Gastrocnemius medialis (tissue), 4 donors: ENCODE measurements around the gene CACNA1A.

ENCODE experiments used
- POLR2A ChIP-seq, 2 donors: fragments of 450-650 bp; IDR thresholded peaks; one replicate each; pipeline ENCODE4 v1.6.1; 2017; ENCODE audit warnings: antibody characterized with exemption in 2 of 2, mild to moderate bottlenecking in 2 of 2, moderate library complexity in 2 of 2
- TF ChIP-seq, protein P1 (sequence below), 5 experiments: fragments of 450-650 bp in 3 of 5; fragments of 200-600 bp in 2 of 5; sonication (generic) in 2 of 5; IDR thresholded peaks in 4 of 5; conservative IDR thresholded peaks in 1 of 5; 1 replicate in 4 of 5; 2 replicates in 1 of 5; pipeline ENCODE4 v1.5.1; 2016 to 2019; ENCODE audit warnings: antibody characterized with exemption in 5 of 5, mild to moderate bottlenecking in 3 of 5, moderate library complexity in 3 of 5

DNA sequence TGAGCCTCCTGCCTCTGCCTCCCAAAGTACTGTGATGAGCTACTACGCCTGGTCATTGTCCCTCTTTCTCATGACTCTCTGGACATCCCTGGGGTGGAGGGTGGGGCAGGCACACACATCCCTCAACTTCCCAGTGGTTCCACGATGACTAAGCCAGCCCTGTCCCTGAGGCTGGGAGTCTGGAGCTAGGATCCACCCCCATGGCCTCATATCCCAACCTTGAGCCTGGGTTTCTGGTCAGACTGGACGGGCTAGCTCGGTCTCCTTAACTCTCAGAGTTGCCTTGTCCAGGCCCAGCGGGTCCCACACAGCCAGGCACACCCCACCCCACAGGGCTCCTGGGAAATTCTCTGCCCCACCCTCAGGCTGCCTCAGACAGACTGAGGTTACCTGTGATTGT lies 336.5 kb downstream of the CACNA1A start:
- TF ChIP-seq, protein P1, sequence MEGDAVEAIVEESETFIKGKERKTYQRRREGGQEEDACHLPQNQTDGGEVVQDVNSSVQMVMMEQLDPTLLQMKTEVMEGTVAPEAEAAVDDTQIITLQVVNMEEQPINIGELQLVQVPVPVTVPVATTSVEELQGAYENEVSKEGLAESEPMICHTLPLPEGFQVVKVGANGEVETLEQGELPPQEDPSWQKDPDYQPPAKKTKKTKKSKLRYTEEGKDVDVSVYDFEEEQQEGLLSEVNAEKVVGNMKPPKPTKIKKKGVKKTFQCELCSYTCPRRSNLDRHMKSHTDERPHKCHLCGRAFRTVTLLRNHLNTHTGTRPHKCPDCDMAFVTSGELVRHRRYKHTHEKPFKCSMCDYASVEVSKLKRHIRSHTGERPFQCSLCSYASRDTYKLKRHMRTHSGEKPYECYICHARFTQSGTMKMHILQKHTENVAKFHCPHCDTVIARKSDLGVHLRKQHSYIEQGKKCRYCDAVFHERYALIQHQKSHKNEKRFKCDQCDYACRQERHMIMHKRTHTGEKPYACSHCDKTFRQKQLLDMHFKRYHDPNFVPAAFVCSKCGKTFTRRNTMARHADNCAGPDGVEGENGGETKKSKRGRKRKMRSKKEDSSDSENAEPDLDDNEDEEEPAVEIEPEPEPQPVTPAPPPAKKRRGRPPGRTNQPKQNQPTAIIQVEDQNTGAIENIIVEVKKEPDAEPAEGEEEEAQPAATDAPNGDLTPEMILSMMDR (IDR thresholded peaks at IDR 0.05 in 4 of 5, conservative IDR thresholded peaks at IDR 0.05 in 1 of 5): no peak
- TF ChIP-seq POLR2A (IDR thresholded peaks at IDR 0.05): no peak
